IPS-20b (cell line): ENCODE measurements around the gene TRAPPC6A.

Source experiments
- H3K27ac ChIP-seq: one replicate; pipeline ENCODE4 v1.5.1; 2013; ENCODE audit warnings: low read length
- H3K27me3 ChIP-seq: 2 replicates; pipeline ENCODE4 v1.6.1; 2013; ENCODE audit warnings: mild to moderate bottlenecking, low read length, inconsistent platforms; ENCODE audit not compliant: insufficient read depth
- H3K36me3 ChIP-seq: 2 replicates; pipeline ENCODE4 v1.6.1; 2013; ENCODE audit warnings: low read depth, mild to moderate bottlenecking, inconsistent platforms, low read length, moderate library complexity; ENCODE audit not compliant: insufficient read depth
- H3K4me1 ChIP-seq: 2 replicates; pipeline ENCODE4 v1.6.1; 2013; ENCODE audit warnings: mild to moderate bottlenecking, control low read depth, inconsistent platforms, low read length, moderate library complexity; ENCODE audit not compliant: insufficient read depth
- H3K4me3 ChIP-seq: 2 replicates; pipeline ENCODE4 v1.5.1; 2013; ENCODE audit warnings: mild to moderate bottlenecking, low read length, inconsistent platforms
- H3K9ac ChIP-seq: 2 replicates; pipeline ENCODE4 v1.6.1; 2013; ENCODE audit warnings: low read depth, mild to moderate bottlenecking, inconsistent platforms, low read length, moderate library complexity
- H3K9me3 ChIP-seq: 2 replicates; pipeline ENCODE4 v1.6.1; 2013; ENCODE audit warnings: mild to moderate bottlenecking, low read depth, low read length, inconsistent platforms; ENCODE audit not compliant: insufficient read depth

The TRAPPC6A gene

GRCh38 chr19:45180936-45181335, 2.9 kb upstream of the TRAPPC6A start:
- H3K36me3 ChIP-seq = no peaks in the 10 kb centered on the region
- no peaks in the 10 kb centered on the region for H3K4me1 ChIP-seq
- H3K9me3 ChIP-seq = no peaks in the 10 kb centered on the region
- no peak overlapping the region for H3K4me3 ChIP-seq
- H3K27ac ChIP-seq = no peak overlapping the region
- peaks cover 8% of the 10 kb centered on the region; the same call in 1 of the 2 replicates for H3K27me3 ChIP-seq
- no peak overlapping the region for H3K9ac ChIP-seq

GRCh38 chr19:45179892-45180370, 1.9 kb upstream of the TRAPPC6A start:
- Histone ChIP-seq H3K36me3 (no peaks in the 10 kb centered on the region), H3K4me3 (peak overlapping the region; percentile 86), H3K27ac (no peak overlapping the region), H3K4me1 (no peaks in the 10 kb centered on the region), H3K9ac (peak overlapping the region; percentile 59; the same call in 1 of the 2 replicates), H3K27me3 (peaks cover 8% of the 10 kb centered on the region; the same call in 1 of the 2 replicates), H3K9me3 (no peaks in the 10 kb centered on the region)

GRCh38 chr19:45179072-45179891, 1.2 kb upstream of the TRAPPC6A start:
- peak overlapping the region; percentile 59; the same call in 1 of the 2 replicates for H3K9ac ChIP-seq
- no peaks in the 10 kb centered on the region for H3K4me1 ChIP-seq
- H3K27me3 ChIP-seq = peaks cover 8% of the 10 kb centered on the region; the same call in 1 of the 2 replicates
- H3K36me3 ChIP-seq = no peaks in the 10 kb centered on the region
- H3K27ac ChIP-seq = no peak overlapping the region
- H3K9me3 ChIP-seq = no peaks in the 10 kb centered on the region
- peak overlapping the region; percentile 86 for H3K4me3 ChIP-seq

- Histone ChIP-seq H3K27ac (no peak within 1 kb of the TSS), H3K36me3 (no peaks in the 10 kb centered on the region), H3K4me1 (no peaks in the 10 kb centered on the region), H3K9ac (peak within 1 kb of the TSS; percentile 89), H3K4me3 (peak within 1 kb of the TSS; percentile 86), H3K9me3 (no peaks in the 10 kb centered on the region), H3K27me3 (peaks cover 8% of the 10 kb centered on the region; the same call in 1 of the 2 replicates)
Measured at GRCh38 chr19:45178262-45179071, 430 bp upstream of the TRAPPC6A start, which contains the start of gene BLOC1S3. Gene BLOC1S3 (plus strand): TSS chr19:45178784. CDS start chr19:45179297, 513 bp downstream.

GRCh38 chr19:45175515-45176345, 2.3 kb downstream of the TRAPPC6A start:
- H3K27ac ChIP-seq = no peak overlapping the region
- H3K4me1 ChIP-seq = no peaks in the 10 kb centered on the region
- H3K27me3 ChIP-seq = peaks cover 8% of the 10 kb centered on the region; the same call in 1 of the 2 replicates
- no peaks in the 10 kb centered on the region for H3K36me3 ChIP-seq
- no peak overlapping the region for H3K4me3 ChIP-seq
- no peak overlapping the region for H3K9ac ChIP-seq
- H3K9me3 ChIP-seq = no peaks in the 10 kb centered on the region

DNA sequence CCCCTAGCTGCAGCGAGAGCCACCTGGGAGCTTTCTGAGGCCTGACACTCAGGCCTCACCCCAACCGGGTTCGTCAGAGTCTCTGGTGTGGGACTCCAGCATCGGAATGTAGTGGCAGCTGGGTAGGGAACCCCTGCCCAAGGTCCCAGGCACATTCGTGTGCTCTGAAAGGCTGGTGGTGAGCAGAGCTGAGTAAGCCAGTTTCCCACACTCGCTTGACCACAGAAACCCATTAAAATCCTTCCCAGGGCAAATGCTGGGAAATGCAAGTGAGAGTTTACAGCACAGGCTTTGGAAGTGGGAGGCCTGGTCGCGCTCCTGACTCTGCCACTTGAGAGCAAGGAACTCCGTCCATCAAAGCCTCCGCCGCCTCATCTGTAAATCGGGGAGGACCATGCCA, 4.2 kb downstream of the TRAPPC6A start:
- Histone ChIP-seq H3K27ac (no peak overlapping the region), H3K27me3 (no peaks in the 10 kb centered on the region), H3K4me3 (no peak overlapping the region), H3K9me3 (no peaks in the 10 kb centered on the region), H3K9ac (no peak overlapping the region), H3K4me1 (no peaks in the 10 kb centered on the region), H3K36me3 (no peaks in the 10 kb centered on the region)

DNA sequence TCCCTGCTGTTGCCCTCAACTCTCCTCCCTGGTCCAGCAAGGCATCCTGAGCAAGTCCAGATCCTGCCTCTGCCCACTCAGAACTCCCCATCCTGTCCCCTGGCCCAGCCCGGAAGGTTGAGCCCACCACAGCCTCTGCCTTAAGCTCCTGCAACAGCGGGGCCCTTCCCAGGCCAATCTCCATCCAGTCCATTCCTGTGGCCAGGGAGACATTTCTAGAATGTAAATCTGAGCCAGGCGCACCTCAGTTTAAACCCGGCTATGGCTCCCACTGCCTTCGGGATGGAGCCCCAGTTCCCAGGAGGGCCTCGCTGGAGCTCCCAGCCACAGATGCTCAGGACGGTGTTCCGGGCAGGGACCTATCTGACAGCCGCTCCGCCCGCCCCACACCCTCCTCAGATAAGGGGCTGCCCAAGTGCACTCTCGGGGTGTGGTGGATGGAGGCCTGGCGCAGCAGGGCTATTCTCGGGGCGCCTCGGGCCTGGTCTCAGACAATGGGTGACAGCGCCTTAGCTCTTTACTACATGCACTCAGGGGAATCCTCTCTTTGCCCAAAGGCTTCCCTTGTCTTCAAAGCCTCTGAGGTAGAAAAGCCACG, 5.3 kb downstream of the TRAPPC6A start:
- no peaks in the 10 kb centered on the region for H3K36me3 ChIP-seq
- no peaks in the 10 kb centered on the region for H3K4me1 ChIP-seq
- no peak overlapping the region for H3K4me3 ChIP-seq
- H3K27ac ChIP-seq = no peak overlapping the region
- H3K9me3 ChIP-seq = no peaks in the 10 kb centered on the region
- H3K9ac ChIP-seq = no peak overlapping the region
- H3K27me3 ChIP-seq = no peaks in the 10 kb centered on the region

- H3K4me1 ChIP-seq = no peaks in the 10 kb centered on the region
- no peak overlapping the region for H3K9ac ChIP-seq
- H3K9me3 ChIP-seq = no peaks in the 10 kb centered on the region
- no peak overlapping the region for H3K4me3 ChIP-seq
- H3K36me3 ChIP-seq = no peaks in the 10 kb centered on the region
- no peaks in the 10 kb centered on the region for H3K27me3 ChIP-seq
- H3K27ac ChIP-seq = no peak overlapping the region
Measured at GRCh38 chr19:45172173-45172572, 5.9 kb downstream of the TRAPPC6A start.

DNA sequence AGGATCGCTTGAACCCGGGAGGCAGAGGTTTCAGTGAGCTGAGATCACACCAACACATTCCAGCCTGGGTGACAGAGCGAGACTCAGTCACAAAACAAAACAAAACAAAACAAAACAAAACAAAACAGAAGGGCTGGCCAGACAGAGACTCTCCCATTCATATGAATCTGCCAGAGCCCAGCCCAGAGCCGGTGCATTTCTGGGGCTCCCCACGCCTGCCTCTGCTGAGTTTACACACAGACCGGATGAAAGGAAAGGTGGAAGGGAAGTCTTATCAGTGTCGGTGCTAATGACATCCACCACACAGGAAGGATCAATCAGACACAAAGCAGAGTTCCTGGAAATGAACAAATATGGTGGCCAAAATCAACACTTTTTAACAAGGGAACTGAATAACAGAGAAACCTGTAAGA, 6.8 kb downstream of the TRAPPC6A start:
- Histone ChIP-seq H3K27me3 (no peaks in the 10 kb centered on the region), H3K9ac (no peak overlapping the region), H3K4me1 (peaks cover 3% of the 10 kb centered on the region; the same call in 1 of the 2 replicates), H3K9me3 (no peaks in the 10 kb centered on the region), H3K4me3 (no peak overlapping the region), H3K36me3 (no peaks in the 10 kb centered on the region), H3K27ac (no peak overlapping the region)

GRCh38 chr19:45170146-45171106, 7.6 kb downstream of the TRAPPC6A start:
- H3K36me3 ChIP-seq = no peaks in the 10 kb centered on the region
- H3K27ac ChIP-seq = no peak overlapping the region
- H3K9me3 ChIP-seq = no peaks in the 10 kb centered on the region
- H3K27me3 ChIP-seq = no peaks in the 10 kb centered on the region
- H3K9ac ChIP-seq = no peak overlapping the region
- H3K4me3 ChIP-seq = no peak overlapping the region
- H3K4me1 ChIP-seq = peaks cover 3% of the 10 kb centered on the region; the same call in 1 of the 2 replicates
